ENCODE measurements around the gene PAEP. TPM values are rescaled to one million over a fixed set of nuclear protein-coding genes. Genes with fewer than 3 reads are reported as not detected.

PAEP gene
- total RNA-seq, 1 donor from 2014 or later, result not detected

- DNase-seq, result no peak
- H3K27ac ChIP-seq (replicated peaks), result no peak overlapping the region
- no peaks in the 10 kb centered on the region for H3K9me3 ChIP-seq (replicated peaks)
- no peaks in the 10 kb centered on the region for H3K36me3 ChIP-seq
- intact Hi-C loops (cut with micrococcal nuclease), result no loop called here
- TF ChIP-seq, protein P1, sequence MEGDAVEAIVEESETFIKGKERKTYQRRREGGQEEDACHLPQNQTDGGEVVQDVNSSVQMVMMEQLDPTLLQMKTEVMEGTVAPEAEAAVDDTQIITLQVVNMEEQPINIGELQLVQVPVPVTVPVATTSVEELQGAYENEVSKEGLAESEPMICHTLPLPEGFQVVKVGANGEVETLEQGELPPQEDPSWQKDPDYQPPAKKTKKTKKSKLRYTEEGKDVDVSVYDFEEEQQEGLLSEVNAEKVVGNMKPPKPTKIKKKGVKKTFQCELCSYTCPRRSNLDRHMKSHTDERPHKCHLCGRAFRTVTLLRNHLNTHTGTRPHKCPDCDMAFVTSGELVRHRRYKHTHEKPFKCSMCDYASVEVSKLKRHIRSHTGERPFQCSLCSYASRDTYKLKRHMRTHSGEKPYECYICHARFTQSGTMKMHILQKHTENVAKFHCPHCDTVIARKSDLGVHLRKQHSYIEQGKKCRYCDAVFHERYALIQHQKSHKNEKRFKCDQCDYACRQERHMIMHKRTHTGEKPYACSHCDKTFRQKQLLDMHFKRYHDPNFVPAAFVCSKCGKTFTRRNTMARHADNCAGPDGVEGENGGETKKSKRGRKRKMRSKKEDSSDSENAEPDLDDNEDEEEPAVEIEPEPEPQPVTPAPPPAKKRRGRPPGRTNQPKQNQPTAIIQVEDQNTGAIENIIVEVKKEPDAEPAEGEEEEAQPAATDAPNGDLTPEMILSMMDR (IDR thresholded peaks at IDR 0.05; ENCODE audit: borderline replicate concordance), result no peak
- no peak overlapping the region for H3K4me3 ChIP-seq
- H3K4me1 ChIP-seq, result no peaks in the 10 kb centered on the region
- peaks cover 52% of the 10 kb centered on the region for H3K27me3 ChIP-seq (ENCODE audit: low read depth)
These were observed 19.3 kb downstream of the PAEP start for GRCh38 chr9:135580664-135581380.

DNA sequence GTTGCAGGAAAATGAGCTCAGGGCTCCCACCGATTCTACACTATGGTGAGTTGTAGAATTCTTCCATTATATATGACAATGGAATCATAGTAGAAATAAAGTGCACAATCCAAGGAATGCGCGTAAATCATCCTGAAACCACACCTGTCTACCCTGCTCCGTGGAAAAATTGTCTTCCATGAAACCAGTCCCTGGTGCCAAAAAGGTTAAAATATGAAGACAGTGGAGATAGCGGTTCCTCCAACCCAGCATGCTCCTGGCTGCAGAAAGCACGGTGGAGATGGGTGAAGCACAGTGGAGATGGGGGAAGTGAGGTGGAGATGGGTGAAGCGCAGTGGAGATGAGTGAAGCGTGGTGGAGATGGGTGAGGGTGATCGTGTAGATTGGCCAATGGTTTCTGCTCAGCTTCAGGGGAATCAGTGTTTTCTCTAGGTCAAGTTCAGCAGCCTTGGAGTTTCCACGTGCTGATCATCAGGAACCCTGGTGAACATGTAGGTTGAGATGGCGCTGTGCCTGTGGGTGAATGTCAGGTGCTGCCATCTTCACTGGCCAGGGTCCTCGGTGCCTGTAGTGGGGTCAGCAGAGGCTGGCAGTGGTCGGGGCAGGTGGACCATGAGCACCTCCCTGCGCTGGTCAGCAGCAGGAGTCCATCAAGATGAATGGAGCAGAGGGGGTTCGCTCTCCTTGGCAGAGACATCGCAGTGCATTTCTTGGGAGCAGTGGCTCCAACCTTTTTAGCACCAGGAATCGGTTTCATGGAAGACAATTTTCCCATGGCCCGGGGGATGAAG is 20.3 kb downstream of the PAEP start:
- TF ChIP-seq, protein P1 (IDR thresholded peaks at IDR 0.05; ENCODE audit: borderline replicate concordance), result no peak
- Histone ChIP-seq H3K9me3 (replicated peaks) (no peaks in the 10 kb centered on the region), H3K27ac (replicated peaks) (no peak overlapping the region), H3K36me3 (no peaks in the 10 kb centered on the region), H3K4me1 (no peaks in the 10 kb centered on the region), H3K27me3 (ENCODE audit: low read depth) (peaks cover 58% of the 10 kb centered on the region), H3K4me3 (no peak overlapping the region)
- no peak for DNase-seq
- intact Hi-C loops (cut with micrococcal nuclease), result no loop called here

GRCh38 chr9:135582541-135582940 is 21.0 kb downstream of the PAEP start:
- TF ChIP-seq, protein P1 (IDR thresholded peaks at IDR 0.05; ENCODE audit: borderline replicate concordance), result no peak
- Histone ChIP-seq H3K36me3 (no peaks in the 10 kb centered on the region), H3K9me3 (replicated peaks) (no peaks in the 10 kb centered on the region), H3K4me3 (no peak overlapping the region), H3K4me1 (no peaks in the 10 kb centered on the region), H3K27ac (replicated peaks) (no peak overlapping the region), H3K27me3 (ENCODE audit: low read depth) (peaks cover 58% of the 10 kb centered on the region)
- intact Hi-C loops (cut with micrococcal nuclease), result no loop called here
- no peak for DNase-seq

DNA sequence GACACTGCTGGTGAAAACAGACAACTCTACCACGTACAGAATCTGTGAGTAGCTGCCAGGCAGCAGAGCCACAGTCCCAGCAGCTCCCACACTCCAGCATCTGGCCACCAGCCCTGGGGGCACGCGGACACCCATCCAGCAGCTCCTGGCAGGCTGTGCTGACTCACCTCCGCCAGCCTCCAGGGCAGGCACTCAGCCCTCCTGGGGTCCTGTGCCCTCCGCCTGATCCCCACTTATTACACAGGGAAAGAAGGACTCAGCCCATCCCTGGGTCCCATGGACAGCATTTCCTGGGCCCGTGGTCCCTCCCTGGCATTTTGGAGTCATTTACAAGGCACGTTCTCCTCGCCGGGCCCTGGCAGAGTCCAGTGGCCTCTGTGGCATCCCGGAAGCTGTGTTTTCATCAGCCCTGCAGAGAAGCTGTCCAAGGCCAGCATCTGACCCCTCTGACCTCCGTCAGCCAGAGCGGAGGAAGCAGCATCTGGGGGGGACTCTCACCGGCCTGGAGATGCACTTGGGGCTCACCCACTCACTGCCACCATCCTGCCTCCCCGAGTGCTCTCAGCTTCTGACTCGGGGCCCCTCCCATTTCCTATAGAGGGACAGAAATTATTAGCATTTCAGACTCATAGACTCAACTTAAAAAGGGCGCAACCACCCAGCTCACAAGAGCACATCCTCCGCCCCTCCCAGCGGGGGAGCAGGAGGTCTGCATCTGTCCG is 21.6 kb downstream of the PAEP start:
- Histone ChIP-seq H3K27ac (replicated peaks) (no peak overlapping the region), H3K9me3 (replicated peaks) (no peaks in the 10 kb centered on the region), H3K4me3 (no peak overlapping the region), H3K4me1 (no peaks in the 10 kb centered on the region), H3K36me3 (no peaks in the 10 kb centered on the region), H3K27me3 (ENCODE audit: low read depth) (peaks cover 58% of the 10 kb centered on the region)
- intact Hi-C loops (cut with micrococcal nuclease), result no loop called here
- TF ChIP-seq, protein P1 (IDR thresholded peaks at IDR 0.05; ENCODE audit: borderline replicate concordance), result no peak
- no peak for DNase-seq

DNA sequence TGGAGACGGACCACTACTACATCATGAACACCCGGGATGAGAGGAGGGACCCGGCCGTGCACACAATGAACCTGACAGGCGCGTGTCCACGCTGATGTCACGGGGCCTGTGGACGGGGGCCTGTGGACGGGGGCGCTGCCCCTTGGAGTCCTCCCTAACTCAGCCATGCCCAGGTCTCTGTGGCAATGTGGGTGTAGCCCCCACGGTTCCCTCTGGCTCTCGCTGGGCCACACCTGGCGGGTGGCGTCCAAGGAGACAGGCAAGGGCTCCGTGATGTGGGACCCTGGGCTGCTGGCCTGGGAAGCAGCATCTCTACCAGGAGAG is 22.1 kb downstream of the PAEP start:
- Histone ChIP-seq H3K36me3 (no peaks in the 10 kb centered on the region), H3K4me3 (no peak overlapping the region), H3K27me3 (ENCODE audit: low read depth) (peaks cover 58% of the 10 kb centered on the region), H3K9me3 (replicated peaks) (no peaks in the 10 kb centered on the region), H3K27ac (replicated peaks) (no peak overlapping the region), H3K4me1 (no peaks in the 10 kb centered on the region)
- no peak for DNase-seq
- intact Hi-C loops (cut with micrococcal nuclease), result no loop called here
- TF ChIP-seq, protein P1 (IDR thresholded peaks at IDR 0.05; ENCODE audit: borderline replicate concordance), result no peak

Measured in left ventricle myocardium inferior (tissue), 1 donor.